DMS 273 (cell line): ENCODE results near the gene TACC2.

Experiments used
- DNase-seq: peaks from one replicate; lab custom pipeline; 2025; ENCODE audit not compliant: unreplicated experiment; lab: John Stamatoyannopoulos, UW

Gene TACC2

GRCh38 chr10:122210481-122211265 is 221.7 kb downstream of the TACC2 start:
- no peak for DNase-seq

- DNase-seq, result no peak
Observed at GRCh38 chr10:122213364-122213763, 224.4 kb downstream of the TACC2 start.

GRCh38 chr10:122213766-122214165 is 224.8 kb downstream of the TACC2 start:
- no peak for DNase-seq

- no peak for DNase-seq
Observed at GRCh38 chr10:122216047-122216446, 227.1 kb downstream of the TACC2 start.

- no peak for DNase-seq
Observed at GRCh38 chr10:122219340-122219739, 230.4 kb downstream of the TACC2 start.

- DNase-seq, result peak; percentile 14
Observed at GRCh38 chr10:122220736-122221135, 231.8 kb downstream of the TACC2 start.

GRCh38 chr10:122221958-122222357 is 233.0 kb downstream of the TACC2 start:
- no peak for DNase-seq

- no peak for DNase-seq
Observed at GRCh38 chr10:122222638-122223037, 233.7 kb downstream of the TACC2 start.

- DNase-seq, result no peak
Observed at GRCh38 chr10:122224159-122224558, 235.2 kb downstream of the TACC2 start.

GRCh38 chr10:122225330-122225729 is 236.4 kb downstream of the TACC2 start:
- no peak for DNase-seq

GRCh38 chr10:122227754-122228153 is 238.8 kb downstream of the TACC2 start:
- DNase-seq, result no peak

- no peak for DNase-seq
Observed at GRCh38 chr10:122229666-122230065, 240.7 kb downstream of the TACC2 start.

- DNase-seq, result no peak
Observed at GRCh38 chr10:122230222-122230621, 241.3 kb downstream of the TACC2 start.

GRCh38 chr10:122232769-122233168 is 243.8 kb downstream of the TACC2 start:
- DNase-seq, result peak; percentile 40

GRCh38 chr10:122233857-122234348 is 244.9 kb downstream of the TACC2 start:
- peak; percentile 11 for DNase-seq

- DNase-seq, result peak; percentile 48
Observed at GRCh38 chr10:122234416-122234815, 245.5 kb downstream of the TACC2 start.

- no peak for DNase-seq
Observed at GRCh38 chr10:122236690-122237306, 247.8 kb downstream of the TACC2 start.

GRCh38 chr10:122237331-122237990 is 248.5 kb downstream of the TACC2 start:
- DNase-seq, result no peak

- DNase-seq, result peak; percentile 21
Observed at GRCh38 chr10:122239578-122240257, 250.8 kb downstream of the TACC2 start.

- no peak for DNase-seq
Observed at GRCh38 chr10:122240401-122240800, 251.4 kb downstream of the TACC2 start.

- DNase-seq, result no peak
Observed at GRCh38 chr10:122241836-122242235, 252.9 kb downstream of the TACC2 start.
